Heart right ventricle (tissue), 16 donors: ENCODE data around the gene NAGS. TPM values are rescaled to one million over a fixed set of nuclear protein-coding genes. Genes with fewer than 3 reads are reported as not detected.
A peak's percentile ranks its signal among the peaks of the same experiment; 100 is the strongest.

Experiments used
- ATAC-seq, 8 donors: fragments of 200-7000 bp; cut with Tn5 transposase; one replicate each; pipeline ENCODE4 v1.9.1; 2020; ENCODE audit warnings: mild to moderate bottlenecking in 8 of 8, moderate library complexity in 8 of 8, moderate number of reproducible peaks in 1 of 8
- DNase-seq, 2 donors: peaks; one replicate each; pipeline ENCODE4 v3.0.0-alpha.2; 2020
- H3K27ac ChIP-seq, 10 donors: fragments of 200-600 bp; sonication (generic) in 2 of 10; one replicate each; pipeline versions ENCODE4 v1.5.0 to v1.8.0; 2020 to 2022; ENCODE audit warnings: mild to moderate bottlenecking in 3 of 10
- H3K27me3 ChIP-seq, 7 donors: fragments of 200-600 bp; one replicate each; pipeline ENCODE4 v1.8.0; 2021 to 2022; ENCODE audit warnings: mild to moderate bottlenecking in 2 of 7
- H3K36me3 ChIP-seq, 9 donors: fragments of 200-600 bp; sonication (generic) in 1 of 9; one replicate each; pipeline versions ENCODE4 v1.5.0 to v1.8.0; 2020 to 2022; ENCODE audit warnings: mild to moderate bottlenecking in 2 of 9
- H3K4me1 ChIP-seq, 9 donors: fragments of 200-600 bp; sonication (generic) in 1 of 9; one replicate each; pipeline versions ENCODE4 v1.5.0 to v1.8.0; 2020 to 2022; ENCODE audit warnings: mild to moderate bottlenecking in 4 of 9
- H3K4me3 ChIP-seq, 10 donors: fragments of 200-600 bp; sonication (generic) in 2 of 10; one replicate each; pipeline versions ENCODE4 v1.5.0 to v1.8.0; 2020 to 2022; ENCODE audit warnings: mild to moderate bottlenecking in 7 of 10, moderate library complexity in 2 of 10
- H3K9me3 ChIP-seq, 11 donors: fragments of 200-600 bp in 10 of 11; sonication (generic) in 2 of 11; one replicate each; pipeline versions ENCODE4 v1.5.0 to v1.8.0; 2013 to 2022; ENCODE audit warnings: mild to moderate bottlenecking in 2 of 11, control low read depth in 1 of 11, moderate library complexity in 1 of 11
- WGBS, 2 donors: extraction: QIAGEN DNeasy Blood & Tissue Kit; methylation state at CpG; one replicate each; pipeline ENCODE4 v1.1.7; 2013; ENCODE audit warnings: inconsistent platforms in 1 of 2; 5-methylcytosine and 5-hydroxymethylcytosine counted together
- intact Hi-C, 10 donors: fragments of 100-400 bp; cut with DNase I; formaldehyde crosslinking; loops; one replicate each; pipeline versions ENCODE4 v1.11.1 to v1.14.2; 2022
- polyA plus RNA-seq, 2 donors: library from polyadenylated mRNA; stranded (reverse); fragments of 200-250 nt; gene quantifications; one replicate each; pipeline ENCODE4 v1.2.3, GENCODE V29; 2013
- total RNA-seq, 10 donors: library from RNA; stranded (reverse); fragmentation: NEBNext Ultra II Directional in 3 of 10; extraction: Animal tissue kit (Norgen Biotek cat#: 25700) in 3 of 10; gene quantifications; one replicate each; pipeline versions ENCODE4 v1.2.1 to v1.2.4, GENCODE V29; 2021 to 2023
- TF ChIP-seq, protein P1 (sequence below), 9 donors: fragments of 200-600 bp; sonication (generic) in 2 of 9; IDR thresholded peaks; one replicate each; pipeline versions ENCODE4 v1.5.0 to v1.8.0; 2021 to 2022; ENCODE audit warnings: antibody characterized with exemption in 9 of 9, mild to moderate bottlenecking in 5 of 9, moderate library complexity in 1 of 9
- donor health status: Arrhythmogenic right ventricular cardiomyopathy.
- donor health status: ischemic (EF 13 %, LVEDD 7.1; RV severe dilation, severe dysfunction).
- donor health status: healthy with polysubstance abuse.
- donor health status: DM: no; HTN: yes; CAD: no.
- donor health status: DM: no; HTN: no; CAD: no.
- donor health status: ischemic (EF 25% LVEDD 6.9; RV normal size, moderate dysfunction).
- donor health status: ischemic (EF 25% LVEDD 5.7; RV mildly dilated, moderate dysfunction).
- donor health status: healthy.
- donor health status: DM: yes; HTN: yes; CAD: no.
- donor health status: Ischemic cardiomyopathy.
- donor health status: ischemic (EF 35%, LVEDD 5.7; RV mildly dilated, moderate dysfunction).
- donor health status: nonischemic (EF 11% LVEDD 7.7; RV severe dilation, severe dysfunction).
- donor health status: DM: yes; HTN: yes; CAD: no.
- donor health status: PGD.
- donor health status: ischemic (EF 29% LVEDD 5.4; RV normal size, mild dysfunction).
- donor health status: nonischemic (EF 23%, LVEDD 6.1; RV moderate dilation, normal function).

The NAGS gene
- total and polyA plus RNA-seq, 12 donors = 0.30 to 0.86 (median 0.53) TPM

DNA sequence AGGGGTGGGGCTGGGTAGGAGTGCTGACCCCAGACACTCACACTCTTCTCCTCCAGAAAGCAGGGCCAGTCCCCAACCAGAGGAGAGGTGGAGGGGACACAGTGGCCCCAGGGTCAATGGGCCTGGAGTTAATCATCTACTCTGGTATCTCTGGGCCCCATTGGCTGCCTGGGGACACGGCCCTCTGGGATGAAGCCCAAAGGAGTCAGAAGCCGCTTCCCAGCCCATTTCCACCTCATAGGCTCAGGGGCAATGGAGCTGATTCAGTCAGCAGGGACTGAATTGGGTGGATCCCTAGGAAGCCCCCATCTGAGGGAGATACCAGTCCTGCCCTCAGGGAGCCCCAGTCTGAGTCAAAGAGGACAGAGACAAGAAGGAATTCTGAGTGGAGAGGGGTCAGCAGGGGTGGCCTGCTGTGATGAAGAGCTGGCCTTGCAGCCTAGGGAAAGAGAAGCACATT, 2.9 kb upstream of the NAGS start:
- Histone ChIP-seq H3K27ac (no peak overlapping the region), H3K27me3 (peaks cover 14 to 42% (median 28%) of the 10 kb centered on the region in 7 donors), H3K36me3 (no peaks in the 10 kb centered on the region), H3K9me3 (no peaks in the 10 kb centered on the region), H3K4me1 (peaks cover 9 to 27% (median 21%) of the 10 kb centered on the region in 9 donors), H3K4me3 (no peak overlapping the region)
- WGBS, 2 donors = 81 to 90% methylated on average over 2 of the region's 2 CpGs
- TF ChIP-seq, protein P1, sequence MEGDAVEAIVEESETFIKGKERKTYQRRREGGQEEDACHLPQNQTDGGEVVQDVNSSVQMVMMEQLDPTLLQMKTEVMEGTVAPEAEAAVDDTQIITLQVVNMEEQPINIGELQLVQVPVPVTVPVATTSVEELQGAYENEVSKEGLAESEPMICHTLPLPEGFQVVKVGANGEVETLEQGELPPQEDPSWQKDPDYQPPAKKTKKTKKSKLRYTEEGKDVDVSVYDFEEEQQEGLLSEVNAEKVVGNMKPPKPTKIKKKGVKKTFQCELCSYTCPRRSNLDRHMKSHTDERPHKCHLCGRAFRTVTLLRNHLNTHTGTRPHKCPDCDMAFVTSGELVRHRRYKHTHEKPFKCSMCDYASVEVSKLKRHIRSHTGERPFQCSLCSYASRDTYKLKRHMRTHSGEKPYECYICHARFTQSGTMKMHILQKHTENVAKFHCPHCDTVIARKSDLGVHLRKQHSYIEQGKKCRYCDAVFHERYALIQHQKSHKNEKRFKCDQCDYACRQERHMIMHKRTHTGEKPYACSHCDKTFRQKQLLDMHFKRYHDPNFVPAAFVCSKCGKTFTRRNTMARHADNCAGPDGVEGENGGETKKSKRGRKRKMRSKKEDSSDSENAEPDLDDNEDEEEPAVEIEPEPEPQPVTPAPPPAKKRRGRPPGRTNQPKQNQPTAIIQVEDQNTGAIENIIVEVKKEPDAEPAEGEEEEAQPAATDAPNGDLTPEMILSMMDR (IDR thresholded peaks at IDR 0.05) = no peak
- ATAC-seq (no peak), DNase-seq (no peak)
- intact Hi-C loops = no loop called here

DNA sequence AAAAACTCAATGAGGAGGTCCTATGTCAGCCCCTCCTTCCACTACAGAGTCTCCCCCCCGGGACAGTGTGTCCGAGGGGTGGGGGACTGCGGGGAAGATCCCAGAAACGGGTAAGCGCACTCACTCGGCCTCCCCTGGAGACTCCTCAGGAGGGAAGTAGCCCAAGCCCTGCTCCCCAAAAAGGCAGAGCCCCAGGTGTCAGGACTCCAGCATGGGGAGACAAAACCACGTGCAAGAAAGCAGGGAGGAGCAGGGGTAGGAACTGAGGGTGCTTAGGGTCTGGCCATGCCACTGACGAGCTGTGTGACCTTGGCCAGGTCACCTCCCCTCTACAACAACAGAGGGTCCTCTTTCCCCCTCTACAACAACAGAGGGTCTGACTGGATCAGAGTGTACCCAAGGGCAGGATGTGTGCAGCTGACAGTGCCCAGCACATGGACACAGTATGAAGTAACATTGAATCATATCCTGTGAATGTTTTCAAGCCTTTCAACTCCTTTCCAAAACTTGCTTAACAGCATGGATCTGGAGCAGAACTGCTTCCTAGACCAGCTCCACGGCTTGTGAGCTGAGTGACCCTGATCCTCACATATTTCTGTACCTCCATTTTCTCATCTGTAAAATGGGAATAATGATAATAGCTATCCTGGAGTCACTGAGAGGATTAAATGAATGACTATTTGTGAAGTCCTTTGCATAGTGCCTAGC, 2.1 kb upstream of the NAGS start:
- H3K27me3 ChIP-seq = peaks cover 14 to 44% (median 25%) of the 10 kb centered on the region in 7 donors
- H3K9me3 ChIP-seq = no peaks in the 10 kb centered on the region
- ATAC-seq (no peak), DNase-seq (no peak)
- no peak overlapping the region for H3K27ac ChIP-seq
- no peak overlapping the region for H3K4me3 ChIP-seq
- TF ChIP-seq, protein P1 (IDR thresholded peaks at IDR 0.05) = no peak
- H3K36me3 ChIP-seq = no peaks in the 10 kb centered on the region
- H3K4me1 ChIP-seq = peaks cover 9 to 31% (median 26%) of the 10 kb centered on the region in 9 donors
- intact Hi-C loops = no loop called here
- 63 to 73% methylated on average over 9 of the region's 9 CpGs for WGBS, 2 donors

DNA sequence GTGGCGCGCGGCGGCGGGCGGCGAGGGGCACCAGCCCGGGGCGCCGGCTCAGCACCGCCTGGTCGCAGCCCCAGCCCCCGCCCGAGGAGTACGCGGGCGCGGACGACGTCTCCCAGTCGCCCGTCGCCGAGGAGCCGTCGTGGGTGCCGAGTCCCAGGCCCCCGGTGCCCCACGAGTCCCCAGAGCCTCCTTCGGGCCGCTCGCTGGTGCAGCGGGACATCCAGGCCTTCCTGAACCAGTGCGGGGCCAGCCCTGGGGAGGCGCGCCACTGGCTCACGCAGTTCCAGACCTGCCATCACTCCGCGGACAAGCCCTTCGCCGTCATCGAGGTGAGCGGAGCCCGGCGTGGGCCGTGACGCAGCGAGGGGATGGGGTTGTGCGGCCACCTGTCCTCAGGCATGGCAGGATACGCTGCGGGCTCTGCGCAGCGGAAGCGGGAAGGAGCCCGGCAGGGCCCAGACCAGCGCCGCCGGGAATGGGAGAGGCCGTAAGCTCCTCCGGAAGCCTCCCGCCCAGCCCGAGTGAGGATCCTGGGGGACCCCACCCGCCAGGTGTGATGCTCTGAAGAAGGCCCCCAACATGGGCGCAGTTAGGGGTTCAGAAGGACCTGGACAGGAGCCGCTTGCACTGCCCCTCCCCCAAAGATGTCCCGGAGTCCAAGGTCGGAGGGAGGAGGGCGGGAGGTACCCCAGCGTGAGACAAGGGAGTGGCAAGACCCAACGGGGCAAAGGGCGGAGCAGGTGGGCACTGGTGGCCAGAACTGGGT, 522 bp downstream of the NAGS start:
- intact Hi-C loops = loop anchor here in 5 of 10 donors (5.0 kb wide), 2 partner anchors 37 to 112 kb away; no protein-coding TSS in a partner anchor
- Histone ChIP-seq H3K4me1 (peaks cover 18 to 45% (median 35%) of the 10 kb centered on the region in 9 donors), H3K27me3 (peaks cover 14 to 44% (median 25%) of the 10 kb centered on the region in 7 donors), H3K9me3 (no peaks in the 10 kb centered on the region), H3K36me3 (peaks cover 0 to 12% (median 0%) of the 10 kb centered on the region in 9 donors), H3K4me3 (peak overlapping the region in 9 of 10 donors; percentile 38 to 77 (median 66)), H3K27ac (no peak overlapping the region)
- WGBS, 2 donors = 2 to 4% methylated on average over 51 to 71 of the region's 71 CpGs
- TF ChIP-seq, protein P1 (IDR thresholded peaks at IDR 0.05) = no peak
- DNase-seq = no peak
- ATAC-seq = no peak

DNA sequence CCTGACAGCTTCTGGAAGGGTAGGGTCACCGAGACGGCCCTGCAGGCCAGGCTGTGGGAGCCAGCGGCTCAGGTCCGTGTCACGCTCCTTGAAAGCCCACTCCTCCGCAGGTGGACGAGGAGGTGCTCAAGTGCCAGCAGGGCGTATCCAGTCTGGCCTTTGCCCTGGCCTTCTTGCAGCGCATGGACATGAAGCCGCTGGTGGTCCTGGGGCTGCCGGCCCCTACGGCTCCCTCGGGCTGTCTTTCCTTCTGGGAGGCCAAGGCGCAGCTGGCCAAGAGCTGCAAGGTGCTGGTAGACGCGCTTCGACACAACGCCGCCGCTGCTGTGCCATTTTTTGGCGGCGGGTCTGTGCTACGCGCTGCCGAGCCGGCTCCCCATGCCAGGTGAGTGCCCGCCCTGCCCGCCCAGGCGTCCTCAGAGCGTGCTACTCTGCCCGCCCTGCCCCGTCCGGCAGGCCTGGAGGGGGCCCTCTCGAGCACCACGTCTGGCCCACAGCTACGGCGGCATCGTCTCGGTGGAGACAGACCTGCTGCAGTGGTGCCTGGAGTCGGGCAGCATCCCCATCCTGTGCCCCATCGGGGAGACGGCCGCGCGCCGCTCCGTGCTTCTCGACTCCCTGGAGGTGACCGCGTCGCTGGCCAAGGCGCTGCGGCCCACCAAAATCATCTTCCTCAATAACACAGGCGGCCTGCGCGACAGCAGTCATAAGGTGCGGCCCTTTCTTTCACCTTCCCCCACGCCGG, 1.3 kb downstream of the NAGS start:
- DNase-seq = no peak
- H3K36me3 ChIP-seq = peaks cover 0 to 18% (median 0%) of the 10 kb centered on the region in 9 donors
- intact Hi-C loops = loop anchor here in 5 of 10 donors (5.0 kb wide), 2 partner anchors 37 to 112 kb away; no protein-coding TSS in a partner anchor
- H3K4me3 ChIP-seq = peak overlapping the region in 9 of 10 donors; percentile 38 to 77 (median 66)
- peak overlapping the region in 2 of 10 donors; percentile 19 to 75 for H3K27ac ChIP-seq
- peaks cover 14 to 44% (median 25%) of the 10 kb centered on the region in 7 donors for H3K27me3 ChIP-seq
- H3K4me1 ChIP-seq = peaks cover 18 to 46% (median 35%) of the 10 kb centered on the region in 9 donors
- ATAC-seq = peak in 7 of 8 donors; percentile 3 to 35 (median 22)
- H3K9me3 ChIP-seq = no peaks in the 10 kb centered on the region
- WGBS, 2 donors = 5% methylated on average over 58 to 59 of the region's 59 CpGs
- TF ChIP-seq, protein P1 (IDR thresholded peaks at IDR 0.05) = peak in 6 of 9 donors; percentile 10 to 38 (median 27)
